A172 (cell line): ENCODE data around the gene ACTL6B. TPM values are rescaled to one million over a fixed set of nuclear protein-coding genes. Genes with fewer than 3 reads are reported as not detected.
"Not testable (repeated sequence)": the region's sequence is repeated elsewhere in the genome, so short reads cannot be mapped to it uniquely, and the experiment has no call there.

Source experiments
- DNase-seq: peaks from one replicate; pipeline ENCODE4 v3.0.0-alpha.2; 2015; ENCODE audit warnings: low spot score
- total RNA-seq: library from RNA; depleted of rRNA; stranded (reverse); fragments of >200 nt; shearing (Covaris generic); gene quantifications from 2 replicates; pipeline ENCODE4 v1.2.3, GENCODE V29; 2014

Gene ACTL6B
- total RNA-seq, 1 experiment from 2014 or later = not detected

DNA sequence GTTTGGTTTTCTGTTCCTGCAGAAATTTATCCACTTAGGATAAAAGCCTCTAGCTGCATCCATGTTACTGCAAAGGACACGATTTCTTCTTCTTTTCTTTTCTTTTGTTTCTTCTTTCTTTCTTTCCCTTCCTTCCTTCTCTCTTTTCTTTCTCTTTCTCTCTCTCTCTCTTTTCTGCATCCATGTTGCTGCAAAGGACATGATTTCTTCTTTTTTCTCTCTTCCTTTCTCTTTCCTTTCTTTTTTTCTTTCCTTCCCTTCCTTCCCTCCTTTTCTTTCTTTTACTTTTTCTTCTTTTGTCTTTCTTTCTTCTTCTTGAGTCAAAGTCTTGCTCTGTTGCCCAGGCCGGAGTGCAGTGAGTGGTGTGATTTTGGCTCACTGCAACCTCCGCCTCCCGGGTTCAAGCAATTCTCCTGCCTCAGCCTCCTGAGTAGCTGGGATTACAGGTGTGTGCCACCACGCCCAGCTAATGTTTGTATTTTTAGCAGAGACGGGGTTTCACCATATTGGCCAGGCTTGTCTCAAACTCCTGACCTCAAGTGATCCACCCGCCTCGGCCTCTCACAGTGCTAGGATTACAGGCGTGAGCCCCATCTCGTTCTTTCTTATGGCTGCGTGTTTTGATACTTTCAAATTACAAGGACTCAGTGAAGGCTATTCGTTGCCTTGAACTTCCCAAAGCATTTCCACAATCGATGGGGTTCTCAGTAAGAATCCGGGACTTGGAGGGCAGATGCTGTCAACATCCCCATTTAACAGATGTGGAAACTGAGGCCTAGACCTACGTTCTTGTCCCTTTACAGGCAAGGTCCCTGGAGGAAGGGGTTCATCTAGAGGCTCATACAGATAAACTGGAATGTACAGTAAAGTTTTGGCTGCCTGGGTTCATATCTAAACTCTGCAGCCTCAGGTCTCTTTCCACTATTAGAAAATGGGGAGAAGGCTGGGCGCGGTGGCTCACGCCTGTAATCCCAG, 15.4 kb upstream of the ACTL6B start:
- no peak for DNase-seq

DNA sequence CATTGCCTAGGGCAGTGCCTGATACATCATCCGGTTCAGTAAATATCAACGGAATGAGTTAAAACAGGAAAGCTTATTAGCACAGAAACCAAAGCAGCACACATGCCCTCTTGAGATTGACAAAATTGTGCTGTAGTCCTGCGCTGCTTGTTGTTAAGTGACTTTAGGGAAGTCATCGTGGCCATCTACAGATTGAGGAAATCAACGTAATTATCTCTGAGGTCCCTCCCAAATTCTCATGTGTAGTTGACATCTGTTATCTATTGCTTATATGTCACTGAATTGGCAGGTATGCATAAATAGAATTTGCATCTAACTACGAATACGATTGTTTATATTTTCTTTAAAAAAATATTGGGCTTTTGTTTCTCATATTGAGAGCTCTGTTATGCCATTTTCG, 13.8 kb upstream of the ACTL6B start:
- DNase-seq = no peak

DNA sequence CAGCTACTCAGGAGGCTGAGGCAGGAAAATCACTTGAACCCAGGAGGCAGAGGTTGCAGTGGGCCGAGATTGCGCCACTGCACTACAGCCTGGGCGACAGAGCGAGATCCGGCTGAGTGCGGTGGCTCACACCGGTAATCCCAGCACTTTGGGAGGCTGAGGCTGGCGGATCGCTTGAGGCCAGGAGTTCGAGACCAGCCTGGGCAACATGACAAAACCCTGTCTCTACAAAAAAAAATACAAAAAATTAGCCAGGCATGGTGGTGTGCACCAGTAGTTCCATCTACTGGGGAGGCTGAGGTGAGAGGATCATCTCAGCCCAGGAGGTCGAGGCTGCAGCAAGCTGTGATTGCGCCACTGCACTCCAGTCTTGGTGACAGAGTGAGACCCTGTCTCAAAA, 12.9 kb upstream of the ACTL6B start:
- not testable (repeated sequence) for DNase-seq

DNA sequence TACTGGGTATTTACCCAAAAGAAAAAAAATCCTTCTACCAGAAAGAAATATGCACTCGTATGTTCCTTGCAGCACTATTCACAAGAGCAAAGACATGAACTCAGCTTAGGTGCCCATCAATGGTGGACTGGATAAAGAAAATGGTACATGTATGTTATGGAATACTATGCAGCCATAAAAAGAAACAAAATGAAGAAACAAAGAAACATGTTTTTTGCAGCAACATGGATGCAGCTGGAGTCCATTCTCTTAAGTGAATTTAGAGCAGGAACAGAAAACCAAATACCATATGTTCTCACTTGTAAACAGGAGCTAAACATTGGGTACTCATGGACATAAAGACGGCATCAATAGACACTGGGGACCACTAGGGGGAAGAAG, 11.8 kb upstream of the ACTL6B start:
- no peak for DNase-seq

DNA sequence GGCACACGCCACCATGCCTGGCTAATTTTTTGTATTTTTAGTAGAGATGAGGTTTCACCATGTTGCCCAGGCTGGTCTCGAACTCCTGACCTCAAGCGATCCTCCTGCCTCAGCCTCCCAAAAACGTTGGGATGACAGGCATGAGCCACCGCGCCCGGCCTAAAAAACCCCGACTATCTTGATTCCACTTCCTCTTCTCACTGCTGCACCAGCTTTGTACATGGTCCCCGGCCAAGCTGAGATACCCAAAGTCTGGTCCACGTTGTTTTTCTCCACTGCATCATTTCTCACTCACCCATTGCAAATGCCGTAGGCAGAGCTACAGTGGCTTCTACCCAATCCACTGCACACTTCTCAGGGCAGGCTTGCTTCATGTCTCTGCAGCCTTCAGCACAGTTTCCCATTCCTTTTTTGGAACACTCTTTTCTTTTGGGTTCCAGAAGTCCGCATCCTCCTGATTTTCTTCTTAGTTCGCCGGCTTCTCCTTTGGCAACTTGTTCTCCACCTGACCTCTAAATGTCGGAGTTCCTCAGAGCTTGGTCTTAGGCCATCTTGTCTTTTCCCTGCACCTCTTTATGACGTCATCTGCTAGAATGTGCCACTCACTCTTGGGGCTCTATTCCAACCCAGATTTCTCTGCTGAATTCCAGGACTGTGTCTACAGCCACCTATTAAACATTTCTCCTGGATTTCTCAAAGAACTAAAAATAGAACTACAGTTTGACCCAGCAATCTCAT, 11.3 kb upstream of the ACTL6B start:
- no peak for DNase-seq

DNA sequence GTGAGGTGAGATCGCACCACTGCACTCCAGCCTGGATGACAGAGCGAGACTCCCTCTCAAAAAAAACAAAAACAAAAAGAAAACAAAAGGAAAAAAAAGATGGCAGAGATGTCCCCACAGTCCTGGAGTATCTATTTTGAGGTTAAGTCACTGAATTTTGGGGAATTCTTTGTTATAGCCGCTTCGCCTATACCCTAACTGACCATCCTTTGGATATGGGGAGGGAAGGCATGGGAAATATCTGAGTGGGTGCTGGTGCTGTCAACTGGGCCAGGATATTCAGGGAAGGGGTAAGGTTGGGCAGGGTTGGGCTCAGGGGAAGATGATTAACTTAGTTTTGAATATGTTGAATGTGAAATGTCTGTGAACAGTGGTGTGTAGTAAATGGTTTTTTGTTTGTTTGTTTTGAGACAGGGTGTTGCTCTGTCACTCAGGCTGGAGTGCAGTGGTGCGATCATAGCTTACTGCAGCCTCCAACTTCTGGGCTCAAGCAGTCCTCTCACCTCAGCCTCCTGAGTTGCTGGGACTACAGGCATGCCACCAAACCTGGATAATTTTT, 9.0 kb upstream of the ACTL6B start:
- DNase-seq = no peak

DNA sequence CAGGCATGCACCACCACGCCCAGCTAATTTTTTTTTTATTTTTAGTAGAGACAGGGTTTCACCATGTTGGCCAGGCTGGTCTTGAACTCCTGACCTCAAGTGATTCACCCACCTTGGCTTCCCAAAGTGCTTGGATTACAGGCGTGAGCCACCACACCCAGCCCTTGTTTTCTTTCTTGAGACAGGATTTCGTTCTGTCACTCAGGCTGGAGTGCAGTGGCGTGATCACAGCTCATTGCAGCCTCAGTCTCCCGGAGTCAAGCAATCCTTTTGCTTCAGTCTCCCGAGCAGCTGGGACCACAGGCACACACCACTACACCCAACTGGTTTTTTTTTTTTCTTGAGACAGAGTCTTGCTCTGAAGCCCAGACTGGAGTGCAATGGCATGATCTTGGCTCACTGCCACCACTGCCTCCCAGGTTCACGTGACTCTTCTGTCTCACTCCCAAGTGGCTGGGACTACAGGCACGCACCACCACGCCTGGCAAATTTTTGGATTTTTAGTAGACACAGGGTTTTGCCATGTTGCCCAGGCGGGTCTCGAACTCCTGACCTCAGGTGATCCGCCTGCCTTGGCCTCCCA, 6.0 kb upstream of the ACTL6B start:
- not testable (repeated sequence) for DNase-seq

DNA sequence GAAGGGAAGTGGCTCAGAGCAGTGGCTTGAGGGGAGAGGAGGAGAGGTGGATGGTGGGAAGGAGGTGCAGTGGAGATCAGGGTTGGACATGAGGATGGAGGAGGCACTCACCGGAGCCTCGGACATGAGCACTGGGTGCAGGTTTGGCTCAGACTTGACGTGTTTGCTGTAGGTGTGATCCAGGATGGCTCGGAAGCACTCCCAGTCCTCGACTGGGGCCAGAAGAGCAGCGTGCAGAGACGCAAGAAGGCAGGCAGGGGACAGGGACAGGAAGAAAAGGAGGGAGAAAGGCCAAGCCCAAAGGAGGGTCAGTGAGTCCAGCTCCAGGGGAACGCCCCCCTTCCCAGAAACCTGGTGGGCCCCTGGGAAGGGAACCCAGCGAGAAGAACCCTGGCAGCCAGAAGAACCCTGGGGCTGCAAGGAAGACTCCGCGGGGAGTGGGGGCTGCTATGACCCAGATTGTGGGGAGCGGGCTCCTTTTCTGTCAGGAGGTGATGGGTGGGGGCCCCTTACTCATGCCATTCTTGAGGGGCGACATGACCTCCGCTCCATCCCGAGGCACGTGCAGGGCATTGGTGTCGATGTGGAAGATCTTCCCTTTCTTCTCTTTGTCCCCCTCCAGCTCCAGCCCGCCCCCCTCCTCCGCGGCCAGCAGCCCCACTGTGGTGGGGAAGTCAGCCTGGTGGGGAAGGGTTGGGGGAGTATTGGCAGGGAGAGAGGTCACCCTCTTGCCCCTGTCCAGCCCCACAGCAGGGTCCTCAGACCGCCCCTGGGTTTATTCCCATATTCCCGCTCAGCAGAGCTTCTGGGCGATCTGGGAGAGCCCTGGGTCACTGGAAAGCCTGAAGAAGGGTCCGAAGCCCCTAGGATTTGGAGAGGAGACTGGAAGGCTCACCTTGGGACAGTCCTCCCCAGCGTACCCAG, 1.1 kb downstream of the ACTL6B start:
- no peak for DNase-seq

DNA sequence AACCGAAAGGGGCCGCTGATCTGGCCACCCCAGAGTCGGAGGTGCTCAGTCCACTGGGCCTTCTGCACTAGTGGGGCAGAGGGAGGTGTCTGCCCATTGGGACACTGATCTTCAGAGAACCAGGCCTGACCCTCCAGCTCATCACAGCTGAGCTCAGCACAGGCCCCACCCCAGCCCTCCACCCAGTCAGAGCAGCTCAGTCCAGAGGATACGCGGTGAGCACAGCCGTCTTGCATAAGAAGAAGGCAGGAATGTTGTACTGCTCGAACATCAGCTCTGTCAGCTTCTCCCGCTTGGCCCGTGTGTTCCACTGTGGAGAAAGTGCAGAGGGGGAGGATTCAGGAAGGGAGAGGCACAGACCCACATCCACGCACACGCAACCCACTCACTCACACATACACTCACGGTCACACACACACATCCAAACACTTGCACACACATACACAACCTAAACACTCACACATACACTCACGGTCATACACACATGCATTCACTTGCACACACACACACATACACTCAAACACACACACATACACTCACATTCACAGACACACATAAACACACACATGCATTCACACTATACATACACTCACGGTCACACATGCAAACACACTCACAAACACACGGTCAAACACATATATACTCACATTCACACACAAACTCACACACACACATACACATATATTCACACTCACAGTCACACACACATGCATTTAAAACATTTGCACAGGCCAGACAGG, 6.3 kb downstream of the ACTL6B start:
- no peak for DNase-seq

DNA sequence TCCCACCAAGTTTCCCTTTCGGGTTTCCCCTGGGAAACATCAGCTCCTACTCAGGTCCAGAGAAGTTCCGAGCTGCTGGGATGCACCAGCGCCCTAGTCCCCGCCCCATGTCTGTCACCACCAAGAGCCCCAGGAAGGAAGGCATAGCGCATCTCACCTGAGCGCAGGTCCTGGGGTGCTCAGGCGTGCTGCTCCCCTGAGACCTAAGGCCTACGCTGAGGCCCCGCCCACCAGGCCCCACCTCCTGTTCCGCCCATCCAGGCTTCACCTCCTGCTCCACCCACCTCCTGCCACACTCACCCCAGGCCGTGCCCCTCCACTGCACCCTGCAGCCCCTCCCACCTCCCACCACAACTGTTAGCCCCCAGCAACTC, 13.7 kb downstream of the ACTL6B start:
- no peak for DNase-seq

DNA sequence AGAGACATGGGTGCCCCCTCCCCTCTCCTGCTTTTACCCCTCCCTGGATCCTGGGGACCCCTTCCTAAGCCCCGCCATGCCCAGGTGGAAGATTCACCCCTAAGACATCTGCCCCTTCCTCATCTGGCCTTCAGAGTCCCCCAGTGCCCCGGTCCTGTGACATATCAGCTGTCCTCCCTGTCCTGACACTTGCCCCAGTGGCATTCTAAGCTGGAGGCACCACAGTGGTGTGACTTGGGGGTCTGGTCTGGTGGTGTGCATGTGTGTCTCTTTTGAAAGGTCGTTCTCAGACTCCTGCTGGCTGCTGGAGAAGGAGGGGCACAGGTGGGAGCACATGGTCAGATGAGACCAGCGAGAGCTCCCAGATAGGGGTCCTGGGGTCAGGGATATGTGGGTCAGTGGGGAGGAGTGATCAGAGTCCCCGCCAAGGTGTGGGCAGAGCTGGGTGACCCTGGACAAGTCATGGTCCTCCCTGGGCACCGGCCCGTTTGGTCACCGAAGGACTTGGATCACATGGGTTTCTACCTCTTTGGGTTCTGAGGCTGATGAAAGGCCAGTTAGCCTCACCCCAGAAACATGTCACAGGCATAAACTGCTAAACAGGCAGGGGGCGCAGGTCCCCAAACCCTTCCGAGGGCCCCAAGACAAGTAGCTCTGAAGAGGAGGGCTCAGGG, 14.3 kb downstream of the ACTL6B start:
- no peak for DNase-seq

DNA sequence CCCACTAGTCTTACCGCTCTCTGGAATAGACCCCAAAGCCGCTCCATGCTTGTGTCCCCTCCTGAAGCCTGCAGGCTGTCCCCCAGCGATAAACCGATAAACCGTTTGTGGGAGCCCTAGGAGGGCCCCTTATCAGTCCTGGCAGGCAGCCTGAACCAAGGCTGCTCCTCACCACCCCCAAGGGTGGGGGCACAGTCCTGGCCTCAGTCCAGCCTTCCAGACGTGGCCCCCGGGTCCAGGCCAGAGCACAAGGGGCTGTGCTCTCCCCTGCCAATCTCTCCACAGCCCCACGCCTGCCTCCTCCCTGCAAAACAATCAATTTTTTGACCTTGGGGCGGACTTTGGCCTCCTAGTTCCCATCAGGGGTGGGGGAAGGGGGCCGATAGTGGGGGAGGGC, 14.8 kb downstream of the ACTL6B start, which contains the start of gene TFR2:
Gene TFR2 (minus strand): TSS at position 90 of the 397 bp plus-strand sequence. CDS start 43 bp downstream, at position 47.
- DNase-seq = no peak

DNA sequence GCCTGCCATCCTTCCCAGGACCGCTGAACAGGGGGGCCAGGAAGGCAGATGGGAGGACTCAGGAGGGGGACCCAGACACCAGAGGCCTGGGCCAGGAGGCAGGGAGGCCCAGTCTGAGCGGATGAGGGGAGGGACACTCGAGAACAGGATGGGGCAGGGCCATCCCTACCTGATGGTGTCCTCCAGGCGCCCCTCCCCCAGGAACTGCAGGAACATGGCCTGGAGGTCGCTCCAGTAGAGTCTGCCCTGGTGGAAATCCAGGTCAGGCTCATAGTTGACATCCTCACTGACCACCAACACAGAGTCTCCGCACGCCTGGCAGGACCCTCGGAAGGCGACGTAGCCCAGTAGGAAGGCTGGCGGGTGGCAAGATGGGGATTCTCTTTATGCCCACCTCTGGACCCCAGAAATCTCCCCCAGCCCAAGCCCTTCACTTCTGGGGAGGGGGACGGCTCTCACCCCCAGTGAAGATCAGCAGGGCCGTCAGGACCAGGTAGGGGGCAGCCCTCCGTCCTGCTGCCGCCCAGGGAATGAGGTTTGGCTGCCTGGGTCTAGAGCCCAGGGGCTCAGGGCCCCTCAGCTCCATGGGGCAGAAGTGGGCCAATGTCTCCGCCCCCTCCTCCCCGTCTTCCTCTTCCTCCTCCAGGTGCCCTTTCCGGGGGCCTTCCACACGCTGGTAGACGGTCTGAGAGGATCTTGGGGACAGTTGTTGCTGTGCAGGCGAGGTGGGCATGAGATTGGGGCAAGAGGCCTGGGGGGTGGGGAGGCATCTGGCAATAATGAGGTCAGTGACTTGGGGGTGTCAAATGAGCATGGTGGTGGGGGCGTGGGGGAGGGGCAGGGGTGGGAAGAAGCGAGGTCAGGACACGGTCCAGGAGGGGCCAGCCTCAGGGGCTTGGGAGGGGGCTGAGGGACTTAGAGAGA, 15.5 kb downstream of the ACTL6B start:
- no peak for DNase-seq

DNA sequence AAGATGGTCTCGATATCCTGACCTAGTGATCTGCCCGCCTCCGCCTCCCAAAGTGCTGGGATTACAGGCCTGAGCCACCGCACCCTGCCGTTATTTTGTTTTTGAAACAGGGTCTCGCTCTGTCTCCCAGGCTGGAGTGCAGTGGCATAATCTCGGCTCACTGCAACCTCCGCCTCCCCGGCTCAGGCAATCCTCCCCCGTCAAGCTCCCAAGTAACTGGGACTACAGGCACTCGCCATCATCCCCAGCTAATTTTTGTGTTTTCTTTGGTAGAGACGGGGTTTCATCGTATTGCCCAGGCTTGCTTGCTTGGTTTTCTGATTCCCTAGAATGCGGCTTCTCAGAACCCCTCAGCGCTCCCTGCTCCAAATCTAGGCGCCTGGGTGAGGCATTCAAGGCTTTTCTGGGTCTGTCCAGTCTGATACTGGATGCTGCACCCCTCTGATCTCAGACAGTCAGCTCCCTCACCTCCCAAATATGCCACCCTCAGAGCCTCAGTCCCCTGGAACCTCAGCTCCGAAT, 16.2 kb downstream of the ACTL6B start:
- DNase-seq = no peak

DNA sequence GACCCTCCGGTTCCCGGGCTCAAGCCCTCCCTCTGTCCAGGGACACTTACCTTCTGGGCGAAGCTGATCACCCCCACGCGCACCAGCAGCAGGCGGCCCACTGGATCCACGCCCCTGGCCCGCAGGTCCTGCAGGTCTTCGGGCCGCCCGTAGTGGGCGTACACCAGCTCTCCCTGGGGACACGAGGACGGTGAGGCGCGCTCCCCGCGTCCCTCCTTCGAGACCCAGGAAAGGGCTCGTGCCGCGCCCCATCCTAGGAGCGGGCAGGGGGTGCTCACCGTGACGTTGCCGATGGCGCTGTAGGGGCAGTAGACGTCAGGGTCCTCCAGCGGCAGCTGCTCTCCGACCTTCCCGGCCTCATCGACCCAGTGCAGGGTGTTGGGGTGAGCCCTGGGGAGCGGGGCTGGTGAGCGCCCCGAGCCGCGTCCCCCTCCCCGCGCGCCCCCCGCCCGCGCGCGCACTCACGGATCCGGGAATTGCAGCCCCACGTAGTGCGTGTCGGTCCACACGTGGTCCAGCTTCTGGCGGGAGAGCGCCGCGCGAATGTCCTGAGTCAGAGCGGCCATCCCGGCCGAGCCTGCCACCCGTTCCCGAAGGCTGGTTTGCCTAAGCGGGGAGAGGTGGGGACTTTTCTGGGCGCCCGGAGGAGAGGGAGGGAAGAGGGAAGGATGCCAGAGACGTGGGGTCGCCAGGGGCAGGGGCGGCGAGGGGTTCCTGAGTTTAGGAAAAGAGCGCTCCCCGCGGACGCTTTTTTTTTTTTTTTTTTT, 23.1 kb downstream of the ACTL6B start:
- no peak for DNase-seq

DNA sequence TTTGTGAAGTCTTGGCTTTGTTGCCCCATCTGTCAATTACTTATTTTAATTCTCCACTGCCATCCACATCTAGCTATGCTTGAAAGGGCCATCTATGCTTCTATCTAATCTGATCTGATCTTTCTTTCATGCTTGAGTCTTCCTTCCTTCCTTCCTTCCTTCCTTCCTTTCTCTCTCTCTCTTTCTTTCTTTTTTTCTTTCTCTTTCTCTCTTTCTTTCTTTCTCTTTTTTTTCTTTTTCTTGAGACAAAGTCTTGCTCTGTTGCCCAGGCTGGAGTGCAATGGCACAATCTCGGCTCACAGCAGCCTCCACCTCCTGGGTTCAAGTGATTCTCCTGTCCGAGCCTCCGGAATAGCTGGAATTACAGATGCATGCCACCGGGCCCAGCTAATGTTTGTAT, 26.2 kb downstream of the ACTL6B start:
- no peak for DNase-seq

DNA sequence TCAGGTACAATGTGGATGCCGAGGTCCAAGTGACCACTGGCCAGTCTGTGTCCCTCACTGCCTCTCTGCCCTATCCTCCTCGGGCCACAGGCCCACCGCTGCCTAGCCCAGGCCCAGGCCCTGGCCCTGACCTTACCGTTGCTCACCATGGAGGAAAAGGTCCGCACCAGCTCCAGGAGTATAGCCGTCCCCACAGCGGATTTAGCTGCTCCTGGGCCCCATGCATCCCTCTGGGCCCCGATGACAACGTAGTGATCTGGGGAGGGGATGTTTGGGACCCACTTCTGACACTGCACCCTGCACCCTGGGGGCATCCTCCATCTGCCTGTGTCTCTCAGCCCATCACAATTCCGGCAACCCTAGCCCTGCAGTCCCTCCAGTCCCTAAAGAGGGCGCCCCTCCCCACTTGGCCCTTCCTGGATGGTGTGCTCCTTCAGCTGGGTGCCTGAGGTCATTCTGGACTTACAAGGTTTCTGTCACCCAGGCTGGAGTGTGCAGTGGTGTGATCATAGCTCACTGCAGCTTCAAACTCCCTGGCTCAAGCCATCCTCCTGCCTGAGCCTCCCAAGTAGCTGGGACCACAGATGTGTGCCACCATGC, 27.0 kb downstream of the ACTL6B start:
- DNase-seq = peak; percentile 40
